Measurements from ENCODE around the gene DCTN3.

Gene DCTN3

GRCh38 chr9:34568774-34569173 lies 51.5 kb downstream of the DCTN3 start:
- no peak overlapping the region for H3K9ac ChIP-seq (ENCODE audit: low read length in 5 of 5)
- no peaks in the 10 kb centered on the region for H3K9me3 ChIP-seq (ENCODE audit: control insufficient read depth in 5 of 5, low read length in 5 of 5)
- no peak overlapping the region for H3K27ac ChIP-seq (ENCODE audit: low read depth, low read length)
- peaks cover 0 to 3% (median 0%) of the 10 kb centered on the region in 5 donors for H3K27me3 ChIP-seq (ENCODE audit: control insufficient read depth in 5 of 5, insufficient read depth in 4 of 5, low read length in 5 of 5)
- H3K4me1 ChIP-seq (ENCODE audit: control insufficient read depth in 5 of 5, insufficient read depth in 5 of 5, low read length in 5 of 5), result peaks cover 0 to 19% (median 4%) of the 10 kb centered on the region in 5 donors
- no peak overlapping the region for H3K4me3 ChIP-seq (ENCODE audit: low read depth in 1 of 5, low read length in 5 of 5)
- peaks cover 0 to 42% (median 28%) of the 10 kb centered on the region in 5 donors for H3K36me3 ChIP-seq (ENCODE audit: control insufficient read depth in 5 of 5, insufficient read depth in 5 of 5, low read length in 5 of 5)

GRCh38 chr9:34568133-34568532 lies 52.2 kb downstream of the DCTN3 start:
- no peak overlapping the region for H3K9ac ChIP-seq (ENCODE audit: low read length in 5 of 5)
- no peaks in the 10 kb centered on the region for H3K9me3 ChIP-seq (ENCODE audit: control insufficient read depth in 5 of 5, low read length in 5 of 5)
- no peak overlapping the region for H3K27ac ChIP-seq (ENCODE audit: low read depth, low read length)
- H3K27me3 ChIP-seq (ENCODE audit: control insufficient read depth in 5 of 5, insufficient read depth in 4 of 5, low read length in 5 of 5), result peaks cover 0 to 2% (median 0%) of the 10 kb centered on the region in 5 donors
- H3K4me3 ChIP-seq (ENCODE audit: low read depth in 1 of 5, low read length in 5 of 5), result no peak overlapping the region
- peaks cover 0 to 19% (median 4%) of the 10 kb centered on the region in 5 donors for H3K4me1 ChIP-seq (ENCODE audit: control insufficient read depth in 5 of 5, insufficient read depth in 5 of 5, low read length in 5 of 5)
- peaks cover 0 to 43% (median 26%) of the 10 kb centered on the region in 5 donors for H3K36me3 ChIP-seq (ENCODE audit: control insufficient read depth in 5 of 5, insufficient read depth in 5 of 5, low read length in 5 of 5)

GRCh38 chr9:34566972-34567371 lies 53.3 kb downstream of the DCTN3 start:
- Histone ChIP-seq H3K9me3 (ENCODE audit: control insufficient read depth in 5 of 5, low read length in 5 of 5) (peaks cover 0 to 5% (median 0%) of the 10 kb centered on the region in 5 donors), H3K9ac (ENCODE audit: low read length in 5 of 5) (no peak overlapping the region), H3K36me3 (ENCODE audit: control insufficient read depth in 5 of 5, insufficient read depth in 5 of 5, low read length in 5 of 5) (peaks cover 0 to 50% (median 22%) of the 10 kb centered on the region in 5 donors), H3K4me3 (ENCODE audit: low read depth in 1 of 5, low read length in 5 of 5) (no peak overlapping the region), H3K27me3 (ENCODE audit: control insufficient read depth in 5 of 5, insufficient read depth in 4 of 5, low read length in 5 of 5) (peaks cover 0 to 2% (median 0%) of the 10 kb centered on the region in 5 donors), H3K4me1 (ENCODE audit: control insufficient read depth in 5 of 5, insufficient read depth in 5 of 5, low read length in 5 of 5) (peaks cover 0 to 19% (median 4%) of the 10 kb centered on the region in 5 donors), H3K27ac (ENCODE audit: low read depth, low read length) (no peak overlapping the region)

GRCh38 chr9:34566322-34566721 lies 54.0 kb downstream of the DCTN3 start:
- Histone ChIP-seq H3K27me3 (ENCODE audit: control insufficient read depth in 5 of 5, insufficient read depth in 4 of 5, low read length in 5 of 5) (peaks cover 0 to 2% (median 0%) of the 10 kb centered on the region in 5 donors), H3K27ac (ENCODE audit: low read depth, low read length) (no peak overlapping the region), H3K9me3 (ENCODE audit: control insufficient read depth in 5 of 5, low read length in 5 of 5) (peaks cover 0 to 6% (median 0%) of the 10 kb centered on the region in 5 donors), H3K36me3 (ENCODE audit: control insufficient read depth in 5 of 5, insufficient read depth in 5 of 5, low read length in 5 of 5) (peaks cover 0 to 50% (median 22%) of the 10 kb centered on the region in 5 donors), H3K4me1 (ENCODE audit: control insufficient read depth in 5 of 5, insufficient read depth in 5 of 5, low read length in 5 of 5) (peaks cover 0 to 12% (median 4%) of the 10 kb centered on the region in 5 donors), H3K4me3 (ENCODE audit: low read depth in 1 of 5, low read length in 5 of 5) (no peak overlapping the region), H3K9ac (ENCODE audit: low read length in 5 of 5) (no peak overlapping the region)

- peaks cover 0 to 6% (median 0%) of the 10 kb centered on the region in 5 donors for H3K9me3 ChIP-seq (ENCODE audit: control insufficient read depth in 5 of 5, low read length in 5 of 5)
- H3K27ac ChIP-seq (ENCODE audit: low read depth, low read length), result no peak overlapping the region
- H3K27me3 ChIP-seq (ENCODE audit: control insufficient read depth in 5 of 5, insufficient read depth in 4 of 5, low read length in 5 of 5), result peaks cover 0 to 2% (median 0%) of the 10 kb centered on the region in 5 donors
- H3K4me1 ChIP-seq (ENCODE audit: control insufficient read depth in 5 of 5, insufficient read depth in 5 of 5, low read length in 5 of 5), result peaks cover 2 to 10% (median 5%) of the 10 kb centered on the region in 5 donors
- no peak overlapping the region for H3K4me3 ChIP-seq (ENCODE audit: low read depth in 1 of 5, low read length in 5 of 5)
- peaks cover 0 to 50% (median 22%) of the 10 kb centered on the region in 5 donors for H3K36me3 ChIP-seq (ENCODE audit: control insufficient read depth in 5 of 5, insufficient read depth in 5 of 5, low read length in 5 of 5)
- no peak overlapping the region for H3K9ac ChIP-seq (ENCODE audit: low read length in 5 of 5)
These were observed 54.4 kb downstream of the DCTN3 start for GRCh38 chr9:34565856-34566255.

- no peak overlapping the region for H3K27ac ChIP-seq (ENCODE audit: low read depth, low read length)
- H3K9ac ChIP-seq (ENCODE audit: low read length in 5 of 5), result no peak overlapping the region
- H3K4me3 ChIP-seq (ENCODE audit: low read depth in 1 of 5, low read length in 5 of 5), result no peak overlapping the region
- H3K4me1 ChIP-seq (ENCODE audit: control insufficient read depth in 5 of 5, insufficient read depth in 5 of 5, low read length in 5 of 5), result peaks cover 0 to 15% (median 13%) of the 10 kb centered on the region in 5 donors
- H3K9me3 ChIP-seq (ENCODE audit: control insufficient read depth in 5 of 5, low read length in 5 of 5), result peaks cover 0 to 6% (median 0%) of the 10 kb centered on the region in 5 donors
- H3K27me3 ChIP-seq (ENCODE audit: control insufficient read depth in 5 of 5, insufficient read depth in 4 of 5, low read length in 5 of 5), result peaks cover 0 to 5% (median 0%) of the 10 kb centered on the region in 5 donors
- H3K36me3 ChIP-seq (ENCODE audit: control insufficient read depth in 5 of 5, insufficient read depth in 5 of 5, low read length in 5 of 5), result peaks cover 0 to 50% (median 22%) of the 10 kb centered on the region in 5 donors
These were observed 55.7 kb downstream of the DCTN3 start for GRCh38 chr9:34564617-34565016.

Measured in subcutaneous abdominal adipose tissue (tissue), 5 donors.